Measurements from ENCODE around the gene GRIN1. TPM values are rescaled to one million over a fixed set of nuclear protein-coding genes. Genes with fewer than 3 reads are reported as not detected.

Gene GRIN1
- total and polyA plus RNA-seq, 2 of the 13 experiments (the other 11 are each of a cell fraction or from before 2014, with no cell fraction given): 0.13 TPM; not detected in 1

- TF ChIP-seq UBTF (CRISPR knock-in tag; IDR thresholded peaks at IDR 0.05) (peak; percentile 74; the same call in 1 of the 2 replicates), ZNF574 (CRISPR knock-in tag; IDR thresholded peaks at IDR 0.05) (peak; percentile 41; the same call in 1 of the 2 replicates), NR0B2 (CRISPR knock-in tag; IDR thresholded peaks at IDR 0.05) (peak; percentile 18; the same call in 1 of the 2 replicates), ARID5B (CRISPR knock-in tag; IDR thresholded peaks at IDR 0.05) (peak; percentile 21; the same call in 1 of the 2 replicates), SAP130 (CRISPR knock-in tag; IDR thresholded peaks at IDR 0.05; ENCODE audit: low read depth) (peak; percentile 92), HNF4A (CRISPR knock-in tag; IDR thresholded peaks at IDR 0.05) (peak; percentile 21; the same call in 1 of the 2 replicates), WIZ (CRISPR knock-in tag; IDR thresholded peaks at IDR 0.05) (no peak), ELF1 (CRISPR knock-in tag; IDR thresholded peaks at IDR 0.05) (no peak), ISL2 (CRISPR knock-in tag; IDR thresholded peaks at IDR 0.05) (peak; percentile 52; the same call in 1 of the 2 replicates), SIN3A (IDR thresholded peaks at IDR 0.05; ENCODE audit: borderline replicate concordance, low read depth, low read length) (peak; percentile 85), ZNF18 (CRISPR knock-in tag; IDR thresholded peaks at IDR 0.05; ENCODE audit: insufficient replicate concordance) (peak; percentile 27)
Measured at GRCh38 chr9:137129456-137130175, 9.3 kb upstream of the GRIN1 start (continued).

Measured in HepG2 (cell line).